Right lobe of liver (tissue), 6 donors: ENCODE measurements around the gene DNAH2. TPM values are rescaled to one million over a fixed set of nuclear protein-coding genes. Genes with fewer than 3 reads are reported as not detected.
A peak's percentile ranks its signal among the peaks of the same experiment; 100 is the strongest.

ENCODE experiments used
- ATAC-seq, 4 donors: fragments of 200-7000 bp; cut with Tn5 transposase; one replicate each; pipeline ENCODE4 v1.9.1; 2020; ENCODE audit warnings: mild to moderate bottlenecking in 4 of 4, moderate library complexity in 4 of 4
- DNase-seq, 3 donors: peaks; one replicate each; pipeline ENCODE4 v3.0.0-alpha.2; 2020
- H3K27ac ChIP-seq, 3 donors: fragments of 200-600 bp; one replicate each; pipeline ENCODE4 v1.8.0; 2022
- H3K27me3 ChIP-seq, 2 donors: fragments of 200-600 bp; one replicate each; pipeline ENCODE4 v1.8.0; 2022
- H3K36me3 ChIP-seq, 4 donors: fragments of 200-600 bp; sonication (generic) in 1 of 4; one replicate each; pipeline versions ENCODE4 v1.5.1 to v1.8.0; 2017 to 2022; ENCODE audit warnings: control low read depth in 1 of 4
- H3K4me1 ChIP-seq, 4 donors: fragments of 200-600 bp; sonication (generic) in 1 of 4; one replicate each; pipeline versions ENCODE4 v1.5.1 to v1.8.0; 2017 to 2022; ENCODE audit warnings: control low read depth in 1 of 4
- H3K4me3 ChIP-seq, 3 donors: fragments of 200-600 bp; one replicate each; pipeline ENCODE4 v1.8.0; 2022
- H3K9me3 ChIP-seq, 4 donors: fragments of 200-600 bp; sonication (generic) in 1 of 4; one replicate each; pipeline versions ENCODE4 v1.5.1 to v1.8.0; 2017 to 2022; ENCODE audit warnings: control low read depth in 1 of 4
- CTCF ChIP-seq, 4 donors: fragments of 200-600 bp in 3 of 4; fragments of 450-650 bp in 1 of 4; IDR thresholded peaks; one replicate each; pipeline versions ENCODE4 v1.5.1 to v1.8.0; 2016 to 2022; ENCODE audit warnings: antibody characterized with exemption in 4 of 4, mild to moderate bottlenecking in 2 of 4
- POLR2A ChIP-seq: fragments of 450-650 bp; IDR thresholded peaks from one replicate; pipeline ENCODE4 v1.6.1; 2017; ENCODE audit warnings: antibody characterized with exemption, mild to moderate bottlenecking
- WGBS: methylation state at CpG from one replicate; pipeline ENCODE4 v1.1.6; 2018; ENCODE audit warnings: low coverage, low lambda C conversion rate; ENCODE audit not compliant: insufficient coverage; ENCODE audit errors: missing lambda C conversion rate; 5-methylcytosine and 5-hydroxymethylcytosine counted together
- intact Hi-C, 2 donors: fragments of 100-400 bp; cut with DNase I; formaldehyde crosslinking; loops; one replicate each; pipeline versions ENCODE4 v1.11.2 to v1.14.1; 2022
- total RNA-seq, 6 experiments: library from RNA; depleted of rRNA in 2 of 6; stranded (reverse); fragments of >200 nt in 2 of 6; fragmentation: NEBNext Ultra II Directional in 3 of 6; extraction: Animal tissue kit (Norgen Biotek cat#: 25700) in 3 of 6; gene quantifications; one replicate each; pipeline versions ENCODE4 v1.1.0 to v1.2.4, GENCODE V29; 2016 to 2023
- donor health status: DM: no; HTN: yes; CAD: no.
- donor health status: DM: no; HTN: no; CAD: no.
- donor health status: DM: no; HTN: no; CAD: no.
- donor health status: DM: no; HTN: yes; CAD: no.
- donor health status: DM: no; HTN: yes; CAD: no.

The DNAH2 gene
- total RNA-seq, 6 experiments from 2014 or later, result 0.12 to 0.38 (median 0.27) TPM

GRCh38 chr17:7842380-7843256, 125.1 kb downstream of the DNAH2 start:
- ATAC-seq, result peak; percentile 4 to 29 (median 16)
- TF ChIP-seq POLR2A, result peak; percentile 41
- TF ChIP-seq CTCF (IDR thresholded peaks at IDR 0.05), result no peak
- peaks cover 0 to 37% (median 10%) of the 10 kb centered on the region in 4 donors for H3K4me1 ChIP-seq
- H3K27me3 ChIP-seq, result no peaks in the 10 kb centered on the region
- intact Hi-C loops, result no loop called here
- H3K27ac ChIP-seq, result peak overlapping the region; percentile 99
- peaks cover 0 to 19% (median 7%) of the 10 kb centered on the region in 4 donors for H3K36me3 ChIP-seq
- peak overlapping the region; percentile 73 to 98 (median 81) for H3K4me3 ChIP-seq
- no peaks in the 10 kb centered on the region for H3K9me3 ChIP-seq
- peak; percentile 76 to 84 (median 83) for DNase-seq
- 1% methylated on average over 40 of the region's 47 CpGs for WGBS

- DNase-seq (no peak), ATAC-seq (no peak)
- intact Hi-C loops, result no loop called here
- Histone ChIP-seq H3K27ac (peak overlapping the region; percentile 99), H3K4me1 (peaks cover 0 to 34% (median 10%) of the 10 kb centered on the region in 4 donors), H3K9me3 (no peaks in the 10 kb centered on the region), H3K4me3 (peak overlapping the region; percentile 73 to 98 (median 81)), H3K36me3 (peaks cover 0 to 19% (median 7%) of the 10 kb centered on the region in 4 donors), H3K27me3 (no peaks in the 10 kb centered on the region)
- TF ChIP-seq POLR2A (no peak), CTCF (IDR thresholded peaks at IDR 0.05) (no peak)
- WGBS, result 0% methylated on average over 12 of the region's 17 CpGs
Observed at GRCh38 chr17:7843257-7843535, 125.7 kb downstream of the DNAH2 start.

GRCh38 chr17:7843536-7844291, 126.2 kb downstream of the DNAH2 start:
- Histone ChIP-seq H3K27me3 (no peaks in the 10 kb centered on the region), H3K4me1 (peaks cover 0 to 32% (median 10%) of the 10 kb centered on the region in 4 donors), H3K27ac (peak overlapping the region; percentile 99), H3K36me3 (peaks cover 0 to 21% (median 7%) of the 10 kb centered on the region in 4 donors), H3K4me3 (peak overlapping the region; percentile 73 to 98 (median 81)), H3K9me3 (no peaks in the 10 kb centered on the region)
- intact Hi-C loops, result no loop called here
- DNase-seq (peak; percentile 91 to 92 (median 91)), ATAC-seq (peak; percentile 48 to 59 (median 54))
- TF ChIP-seq CTCF (IDR thresholded peaks at IDR 0.05) (no peak), POLR2A (peak; percentile 84)
- WGBS, result under 1% methylated on average over 44 of the region's 61 CpGs

DNA sequence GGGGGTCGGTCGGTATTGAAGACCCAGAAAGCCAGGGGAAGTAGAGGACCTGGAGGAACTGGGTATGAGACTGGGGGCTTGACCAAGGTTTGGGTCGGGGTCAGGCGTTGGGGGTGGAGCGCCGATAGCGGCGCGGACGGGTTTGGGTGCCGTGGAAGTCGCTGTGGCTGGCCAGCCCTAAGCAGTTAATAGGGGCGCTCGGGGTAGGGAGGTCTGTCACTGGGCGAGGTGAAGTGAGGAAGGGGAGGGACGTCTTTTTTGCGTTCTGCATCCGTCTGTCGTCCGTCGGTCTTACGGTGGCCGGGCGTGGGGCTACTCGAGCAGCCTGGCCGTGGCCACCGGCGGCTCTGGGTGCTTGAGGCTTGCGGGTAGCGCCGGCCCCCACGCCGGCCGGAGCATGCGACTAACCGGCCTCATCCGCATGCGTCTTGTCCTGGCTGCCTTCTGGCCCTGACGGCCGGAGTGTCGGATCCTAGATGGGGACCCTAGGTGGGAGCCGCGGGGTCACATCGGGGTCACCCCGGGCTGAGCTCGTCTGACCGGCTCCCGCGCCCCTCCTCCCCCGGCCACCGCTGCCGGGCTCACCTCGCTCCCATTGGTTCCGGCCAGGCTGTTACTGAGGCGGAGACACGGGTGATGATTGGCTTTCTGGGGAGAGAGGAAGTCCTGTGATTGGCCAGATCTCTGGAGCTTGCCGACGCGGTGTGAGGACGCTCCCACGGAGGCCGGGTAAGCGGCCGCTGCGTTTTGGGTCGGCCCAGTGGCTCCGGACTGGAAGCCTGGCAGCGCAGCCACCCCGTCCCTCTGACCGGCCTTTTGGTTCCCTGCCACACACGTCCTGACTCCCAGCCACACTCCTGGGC, 127.0 kb downstream of the DNAH2 start:
- intact Hi-C loops, result no loop called here
- Histone ChIP-seq H3K9me3 (no peaks in the 10 kb centered on the region), H3K27ac (peak overlapping the region; percentile 99), H3K36me3 (peaks cover 0 to 27% (median 10%) of the 10 kb centered on the region in 4 donors), H3K4me1 (peaks cover 0 to 24% (median 10%) of the 10 kb centered on the region in 4 donors), H3K27me3 (no peaks in the 10 kb centered on the region), H3K4me3 (peak overlapping the region; percentile 73 to 98 (median 81))
- TF ChIP-seq POLR2A, result peak; percentile 86
- TF ChIP-seq CTCF (IDR thresholded peaks at IDR 0.05), result no peak
- ATAC-seq, result peak; percentile 48 to 75 (median 66)
- peak; percentile 93 to 96 (median 94) for DNase-seq
- 0% methylated on average over 8 of the region's 71 CpGs for WGBS
